Stimulated activated CD8-positive, alpha-beta memory T cell treated with anti-CD3 and anti-CD28 coated beads, Interleukin-4, amount 100 ng/mL, for 48 hours (primary cell): ENCODE measurements around the gene MAGI2.
"Not testable (repeated sequence)": the region's sequence is repeated elsewhere in the genome, so short reads cannot be mapped to it uniquely, and the experiment has no call there.

Source experiments
- DNase-seq: peaks from one replicate; pipeline ENCODE4 v3.0.0-alpha.2; 2020

The MAGI2 gene

DNA sequence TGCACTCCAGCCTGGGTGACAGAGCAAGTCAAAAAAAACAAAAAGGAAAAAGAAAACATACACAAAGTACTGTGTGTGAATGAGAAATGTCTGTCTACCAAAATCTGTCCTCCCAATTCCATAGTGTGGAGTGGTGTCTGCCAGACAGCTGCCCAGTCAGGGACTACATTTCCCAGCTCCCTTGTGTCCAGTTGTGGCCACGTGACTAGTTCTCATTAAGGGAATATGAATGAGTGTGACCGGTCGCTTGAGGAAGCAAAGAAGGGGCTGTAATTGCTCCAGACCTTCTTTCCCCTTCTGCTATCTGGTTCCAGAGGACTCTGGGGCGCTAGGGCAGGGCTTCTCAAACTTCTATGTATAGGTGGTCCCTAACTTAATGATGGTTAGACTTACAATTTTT is 1450.8 kb downstream of the MAGI2 start:
- no peak for DNase-seq

GRCh38 chr7:78002021-78002420 is 1451.4 kb downstream of the MAGI2 start:
- no peak for DNase-seq

GRCh38 chr7:77999168-77999567 is 1454.3 kb downstream of the MAGI2 start:
- DNase-seq, result not testable (repeated sequence)

GRCh38 chr7:77995717-77996116 is 1457.8 kb downstream of the MAGI2 start:
- DNase-seq, result no peak

DNA sequence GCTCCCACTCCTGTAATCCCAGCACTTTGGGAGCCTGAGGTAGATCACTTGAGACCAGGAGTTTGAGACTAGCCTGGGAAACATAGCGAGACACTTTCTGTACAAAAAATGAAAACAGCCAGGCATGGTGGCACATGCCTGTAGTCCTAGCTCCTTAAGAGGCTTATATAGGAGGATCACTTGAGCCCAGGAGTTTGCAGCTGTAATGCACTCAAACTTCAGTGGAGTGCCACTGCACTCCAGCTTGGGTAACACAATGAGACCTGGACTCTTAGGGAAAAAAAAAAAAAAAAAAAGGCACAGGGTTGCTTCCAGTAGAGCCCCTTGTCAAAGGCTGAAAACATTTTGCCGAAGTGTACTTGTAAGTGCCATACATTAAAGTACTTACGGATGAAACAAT is 1459.6 kb downstream of the MAGI2 start:
- no peak for DNase-seq

GRCh38 chr7:77991656-77992055 is 1461.8 kb downstream of the MAGI2 start:
- no peak for DNase-seq

DNA sequence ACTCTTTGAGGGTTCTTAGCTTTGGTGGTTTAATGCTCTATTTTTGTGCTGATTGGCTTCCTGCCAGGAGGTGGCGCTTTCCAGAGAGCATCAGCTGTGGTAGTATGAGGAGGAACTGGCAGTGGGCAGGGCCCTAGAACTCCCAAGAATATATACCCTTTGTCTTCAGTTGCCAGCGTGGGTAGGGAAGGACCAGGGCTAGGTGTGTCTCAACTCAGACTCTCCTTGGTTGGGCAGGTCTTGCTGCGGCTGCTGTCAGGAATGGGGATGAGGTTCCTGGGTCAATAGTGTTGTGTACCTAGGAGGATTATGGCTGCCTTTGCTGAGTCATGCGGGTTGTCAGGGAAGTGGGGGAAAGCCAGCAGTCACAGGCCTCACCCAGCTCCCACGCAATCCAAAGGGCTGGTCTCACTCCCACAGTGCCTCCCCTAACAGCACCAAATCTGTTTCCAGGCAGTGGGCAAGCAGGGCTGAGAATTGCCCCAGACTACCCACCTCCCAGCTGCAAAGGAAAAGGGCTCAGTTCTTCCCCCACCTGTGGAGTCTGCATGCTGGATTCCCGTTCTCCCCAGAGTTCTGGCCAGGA is 1463.4 kb downstream of the MAGI2 start:
- DNase-seq, result peak; percentile 50

DNA sequence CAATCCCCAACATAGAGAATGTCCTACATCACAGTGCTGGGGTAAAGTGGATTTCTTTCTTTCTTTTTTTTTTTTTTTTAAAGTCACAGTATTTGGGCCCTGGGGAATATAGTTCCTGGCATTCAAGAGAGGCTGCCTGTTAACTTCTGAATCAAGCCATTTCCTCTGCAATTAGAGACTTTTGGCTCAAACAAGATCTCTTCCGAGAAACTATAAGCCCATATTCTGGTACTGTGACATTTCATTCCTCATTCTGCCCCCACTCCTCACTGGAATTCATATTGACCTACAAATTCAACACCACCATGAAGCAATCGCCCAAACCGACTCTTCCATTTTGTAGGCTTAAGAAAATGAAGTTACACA is 1467.5 kb downstream of the MAGI2 start:
- no peak for DNase-seq

DNA sequence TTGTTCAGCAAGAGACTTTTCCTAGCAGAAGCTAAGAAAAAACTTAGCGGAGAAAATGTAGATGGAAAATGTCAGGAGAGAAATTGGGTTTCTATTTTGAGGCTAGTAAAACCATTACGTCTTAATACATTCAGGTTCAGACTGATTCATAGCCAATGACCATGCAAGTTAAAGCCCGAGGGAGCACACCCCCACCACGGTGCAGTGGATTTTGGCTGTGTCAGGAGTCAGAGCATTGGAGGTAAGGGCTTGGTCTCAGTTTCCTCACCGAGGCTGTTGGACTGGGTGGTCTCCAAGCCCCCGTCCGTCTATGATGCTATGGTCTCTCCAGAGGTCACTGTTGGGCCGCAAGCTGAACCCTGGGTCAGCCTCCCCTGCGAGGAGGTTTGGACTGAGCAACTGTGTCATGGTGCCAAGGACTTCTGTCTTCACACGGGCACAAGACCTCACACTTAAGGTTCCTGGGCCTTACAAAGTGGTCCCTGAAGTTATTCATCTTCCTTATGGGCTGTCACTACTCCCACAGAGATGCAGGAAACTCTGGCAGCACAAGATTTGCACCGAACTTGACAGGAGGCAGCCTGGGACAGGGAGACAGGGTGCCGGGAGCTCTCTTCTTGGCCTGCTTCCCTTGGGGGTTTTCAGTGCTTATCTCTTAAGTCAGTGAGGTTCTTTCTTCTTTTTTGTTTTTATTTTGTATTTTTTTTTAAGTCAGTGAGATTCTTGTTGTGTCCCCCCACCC is 1468.1 kb downstream of the MAGI2 start:
- no peak for DNase-seq

DNA sequence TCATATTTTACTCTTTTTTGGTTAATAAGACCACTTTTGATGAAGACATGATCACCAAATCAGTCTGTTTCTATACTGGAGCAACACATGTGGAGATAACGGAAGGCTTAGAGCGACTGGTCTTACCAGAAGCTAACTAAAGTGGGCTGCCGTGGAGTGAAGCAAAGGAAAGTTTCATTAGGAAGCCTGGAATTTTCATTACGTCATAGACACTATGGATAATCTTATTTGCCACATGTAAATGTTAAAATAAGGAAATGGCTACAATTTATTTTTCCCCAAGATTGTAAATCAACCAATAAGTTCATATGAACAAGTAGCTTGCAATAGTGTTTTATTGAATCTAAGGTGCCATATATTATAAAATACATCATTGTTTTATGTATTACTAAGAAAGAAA is 1469.5 kb downstream of the MAGI2 start:
- DNase-seq, result no peak

DNA sequence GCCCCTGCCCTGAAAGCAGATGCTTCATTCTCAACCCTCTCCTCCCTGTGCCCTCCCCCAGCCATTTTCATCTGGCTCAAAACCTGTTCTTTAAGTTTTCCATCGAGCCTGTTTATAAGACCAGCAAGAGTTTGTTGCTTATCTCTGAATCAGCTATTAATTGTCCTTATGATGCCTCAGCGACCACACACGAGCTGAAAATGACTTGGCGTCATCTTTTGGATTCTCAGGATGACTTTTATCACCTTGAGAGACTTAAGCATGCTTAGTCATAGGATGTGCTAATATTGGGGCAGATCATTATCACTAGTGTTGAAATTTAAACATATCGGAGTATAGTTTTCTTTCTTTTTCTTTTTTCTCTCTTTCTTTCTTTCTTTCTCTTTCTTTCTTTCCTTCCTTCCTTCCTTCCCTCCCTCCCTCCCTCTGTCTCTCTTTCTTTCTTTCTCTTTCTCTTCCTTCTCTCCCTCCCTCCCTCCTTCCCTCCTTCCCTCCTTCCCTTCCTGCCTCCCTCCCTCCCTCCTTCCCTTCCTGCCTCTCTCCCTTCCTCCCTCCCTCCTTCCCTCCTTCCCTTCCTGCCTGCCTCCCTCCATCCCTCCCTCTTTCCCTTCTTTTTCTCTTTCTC is 1470.4 kb downstream of the MAGI2 start:
- peak; percentile 39 for DNase-seq

DNA sequence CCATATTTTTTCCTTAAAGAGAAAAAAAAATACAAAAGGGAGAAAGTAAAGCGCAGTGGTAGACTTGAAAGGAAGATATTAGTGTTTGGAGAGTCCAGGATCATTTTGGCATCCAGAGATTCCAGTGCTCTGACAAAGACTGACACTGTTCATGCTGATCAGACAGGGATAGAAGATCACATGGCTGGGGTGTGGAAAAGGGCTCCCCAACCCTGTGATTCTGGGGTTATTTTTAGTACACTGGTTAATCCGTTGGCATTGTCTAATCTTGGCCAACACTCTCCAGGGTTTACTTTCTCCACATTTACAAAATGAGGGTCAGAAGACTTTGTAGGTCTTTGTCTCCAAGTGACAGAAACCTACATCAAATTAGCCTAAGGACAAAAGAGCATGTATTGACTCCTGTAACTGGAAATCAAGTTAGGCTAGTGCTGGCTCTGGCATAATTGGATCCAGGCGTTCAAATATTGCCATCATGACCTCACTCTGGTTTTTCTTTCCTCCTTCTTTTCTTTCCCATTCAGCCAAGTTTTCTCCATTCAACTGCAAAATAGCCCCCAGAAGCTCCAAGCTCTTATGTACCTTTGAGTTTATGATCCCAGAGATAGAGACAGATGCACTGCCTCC is 1473.3 kb downstream of the MAGI2 start:
- DNase-seq, result no peak

GRCh38 chr7:77979219-77979618 is 1474.2 kb downstream of the MAGI2 start:
- DNase-seq, result no peak

- DNase-seq, result no peak
Observed at GRCh38 chr7:77975672-77976480, 1477.6 kb downstream of the MAGI2 start.

DNA sequence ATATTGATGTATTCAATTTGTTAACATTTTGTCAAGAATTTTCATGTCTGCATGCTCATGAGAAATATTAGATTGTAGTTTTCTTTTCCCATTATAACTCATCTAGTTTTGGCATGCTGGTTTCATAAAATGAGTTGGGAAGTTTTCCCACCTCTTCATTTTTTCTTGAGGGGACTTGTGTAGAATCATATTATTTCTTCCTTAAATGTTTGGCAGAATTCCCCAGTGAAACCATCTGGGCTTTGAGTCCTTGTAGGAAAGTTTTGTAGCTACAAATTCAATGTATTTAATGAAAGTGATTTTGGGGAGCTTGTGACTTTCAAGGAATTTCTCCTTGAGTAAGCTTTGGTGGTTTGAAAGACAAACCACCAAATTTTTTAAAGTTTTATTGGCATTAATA is 1481.7 kb downstream of the MAGI2 start:
- no peak for DNase-seq

DNA sequence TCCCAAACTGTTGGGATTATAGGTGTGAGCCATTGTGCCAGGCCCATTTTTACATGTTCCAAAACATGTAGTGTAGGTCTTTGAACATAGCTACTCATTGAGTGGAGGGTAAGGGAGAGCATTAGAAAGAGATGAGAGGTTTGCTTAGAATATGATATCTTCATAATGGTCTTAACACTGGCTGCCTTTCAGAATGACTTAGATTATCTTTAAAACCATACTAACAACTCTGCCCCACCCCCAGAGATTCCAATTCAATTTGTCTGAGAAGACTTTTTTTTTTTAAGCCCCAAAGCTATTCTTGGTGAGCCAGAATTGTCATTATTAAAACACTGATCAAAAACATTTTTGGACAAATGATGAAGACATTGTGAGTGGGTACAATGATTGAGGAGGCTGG is 1486.0 kb downstream of the MAGI2 start:
- DNase-seq, result no peak
